HuH-7 (cell line): ENCODE results near the gene RBM44.
"Not testable (repeated sequence)": the region's sequence is repeated elsewhere in the genome, so short reads cannot be mapped to it uniquely, and the experiment has no call there.

Experiments
- DNase-seq: peaks from one replicate; pipeline ENCODE4 v3.0.0; 2011; ENCODE audit warnings: low spot score

The RBM44 gene

GRCh38 chr2:237783678-237784077 is 14.9 kb upstream of the RBM44 start:
- DNase-seq, result not testable (repeated sequence)

- no peak for DNase-seq
Measured at GRCh38 chr2:237786936-237787335, 11.6 kb upstream of the RBM44 start.

GRCh38 chr2:237790353-237790752 is 8.2 kb upstream of the RBM44 start:
- DNase-seq, result no peak

- DNase-seq, result peak; percentile 61
Measured at GRCh38 chr2:237791977-237792727, 6.4 kb upstream of the RBM44 start.

GRCh38 chr2:237797253-237797652 is 1.3 kb upstream of the RBM44 start:
- no peak for DNase-seq

GRCh38 chr2:237799060-237799428 is 465 bp downstream of the RBM44 start:
- DNase-seq, result no peak

- DNase-seq, result no peak
Measured at GRCh38 chr2:237801466-237801865, 2.9 kb downstream of the RBM44 start.

GRCh38 chr2:237806334-237806733 is 7.8 kb downstream of the RBM44 start:
- no peak for DNase-seq

GRCh38 chr2:237815637-237816036 is 17.1 kb downstream of the RBM44 start:
- no peak for DNase-seq

- no peak for DNase-seq
Measured at GRCh38 chr2:237816531-237816930, 18.0 kb downstream of the RBM44 start.

- DNase-seq, result no peak
Measured at GRCh38 chr2:237818066-237818473, 19.5 kb downstream of the RBM44 start.

- DNase-seq, result no peak
Measured at GRCh38 chr2:237819231-237819630, 20.7 kb downstream of the RBM44 start.

GRCh38 chr2:237820421-237820820 is 21.8 kb downstream of the RBM44 start:
- DNase-seq, result no peak

GRCh38 chr2:237823544-237823943 is 25.0 kb downstream of the RBM44 start:
- DNase-seq, result no peak

GRCh38 chr2:237824085-237824484 is 25.5 kb downstream of the RBM44 start:
- no peak for DNase-seq

- DNase-seq, result no peak
Measured at GRCh38 chr2:237827421-237827987, 28.9 kb downstream of the RBM44 start.

- DNase-seq, result no peak
Measured at GRCh38 chr2:237830522-237830921, 31.9 kb downstream of the RBM44 start.

- no peak for DNase-seq
Measured at GRCh38 chr2:237833546-237833945, 35.0 kb downstream of the RBM44 start.

GRCh38 chr2:237835372-237835771 is 36.8 kb downstream of the RBM44 start:
- DNase-seq, result no peak

GRCh38 chr2:237841051-237841450 is 42.5 kb downstream of the RBM44 start:
- no peak for DNase-seq

GRCh38 chr2:237848940-237849339 is 50.4 kb downstream of the RBM44 start:
- DNase-seq, result not testable (repeated sequence)

GRCh38 chr2:237854295-237854694 is 55.7 kb downstream of the RBM44 start:
- DNase-seq, result no peak

- DNase-seq, result no peak
Measured at GRCh38 chr2:237857791-237858190, 59.2 kb downstream of the RBM44 start.
